ENCODE results near the gene TSPO. TPM values are rescaled to one million over a fixed set of nuclear protein-coding genes. Genes with fewer than 3 reads are reported as not detected.

The TSPO gene
- polyA plus RNA-seq, 1 of the 3 experiments (the other 2 are of a cell fraction): 156 TPM

GRCh38 chr22:43176090-43176489 lies 24.7 kb downstream of the TSPO start:
- DNase-seq: no peak
- no peaks in the 10 kb centered on the region for H3K9me2 ChIP-seq
- no peak overlapping the region for H3K9ac ChIP-seq
- no peak for TF ChIP-seq RCOR1 (IDR thresholded peaks at IDR 0.05; ENCODE audit: low read length)
- TF ChIP-seq MXI1 (IDR thresholded peaks at IDR 0.05; ENCODE audit: low read depth, low read length): no peak
- no peak for TF ChIP-seq TEAD4 (IDR thresholded peaks at IDR 0.05; ENCODE audit: borderline replicate concordance, insufficient read depth)
- TF ChIP-seq TAF1 (IDR thresholded peaks at IDR 0.05; ENCODE audit: borderline replicate concordance, low read depth, low read length): no peak
- TF ChIP-seq MEF2A (IDR thresholded peaks at IDR 0.05; ENCODE audit: borderline replicate concordance, low read depth): no peak
- TF ChIP-seq GATA2 (CRISPR knock-in tag; IDR thresholded peaks at IDR 0.05): no peak
- no peak for TF ChIP-seq CTCF (IDR thresholded peaks at IDR 0.05)
- TF ChIP-seq IRF3 (IDR thresholded peaks at IDR 0.05; ENCODE audit: low read depth, low read length): no peak
- TF ChIP-seq MAX (IDR thresholded peaks at IDR 0.05; ENCODE audit: low read depth): no peak
- no peaks in the 10 kb centered on the region for H3F3A ChIP-seq (replicated peaks; ENCODE audit: insufficient read depth)
- no peak overlapping the region for H2AFZ ChIP-seq (ENCODE audit: low read depth)
- no peaks in the 10 kb centered on the region for H3K27me3 ChIP-seq (ENCODE audit: insufficient read depth)
- H3K79me2 ChIP-seq (ENCODE audit: insufficient read depth): no peaks in the 10 kb centered on the region
- H3K4me3 ChIP-seq (ENCODE audit: low read depth in 2 of 2, low read length in 1 of 2): no peak overlapping the region
- H3K27ac ChIP-seq (ENCODE audit: low read depth in 2 of 2, low read length in 1 of 2): no peak overlapping the region
- peaks cover 0 to 10% of the 10 kb centered on the region in 2 experiments for H3K36me3 ChIP-seq (replicated peaks in 1 of 2; ENCODE audit: control insufficient read depth in 1 of 2, insufficient read depth in 2 of 2, low read length in 1 of 2)
- H3K4me2 ChIP-seq: no peak overlapping the region
- POLR2A ChIA-PET: no interaction called here
- H3K4me1 ChIP-seq (ENCODE audit: control insufficient read depth in 1 of 2, insufficient read depth in 2 of 2, low read depth in 1 of 2, low read length in 1 of 2): no peaks in the 10 kb centered on the region
- no peaks in the 10 kb centered on the region for H4K20me1 ChIP-seq (ENCODE audit: insufficient read depth)
- H3K9me3 ChIP-seq: no peaks in the 10 kb centered on the region
- CTCF ChIA-PET: no interaction called here
- WGBS (ENCODE audit: low lambda C conversion rate): 91% methylated on average over 7 of the region's 15 CpGs

GRCh38 chr22:43177479-43177878 lies 26.1 kb downstream of the TSPO start:
- H3K36me3 ChIP-seq (replicated peaks in 1 of 2; ENCODE audit: control insufficient read depth in 1 of 2, insufficient read depth in 2 of 2, low read length in 1 of 2): peaks cover 0 to 13% of the 10 kb centered on the region in 2 experiments
- 56% methylated on average over 1 of the region's 7 CpGs for WGBS (ENCODE audit: low lambda C conversion rate)
- H3K9me2 ChIP-seq: no peaks in the 10 kb centered on the region
- H3K4me2 ChIP-seq: no peak overlapping the region
- POLR2A ChIA-PET: no interaction called here
- no peaks in the 10 kb centered on the region for H3F3A ChIP-seq (replicated peaks; ENCODE audit: insufficient read depth)
- no peaks in the 10 kb centered on the region for H4K20me1 ChIP-seq (ENCODE audit: insufficient read depth)
- no peak overlapping the region for H2AFZ ChIP-seq (ENCODE audit: low read depth)
- no peaks in the 10 kb centered on the region for H3K9me3 ChIP-seq
- H3K27me3 ChIP-seq (ENCODE audit: insufficient read depth): no peaks in the 10 kb centered on the region
- H3K27ac ChIP-seq (ENCODE audit: low read depth in 2 of 2, low read length in 1 of 2): no peak overlapping the region
- no peaks in the 10 kb centered on the region for H3K4me1 ChIP-seq (ENCODE audit: control insufficient read depth in 1 of 2, insufficient read depth in 2 of 2, low read depth in 1 of 2, low read length in 1 of 2)
- H3K4me3 ChIP-seq (ENCODE audit: low read depth in 2 of 2, low read length in 1 of 2): no peak overlapping the region
- H3K9ac ChIP-seq: no peak overlapping the region
- CTCF ChIA-PET: interaction anchor here (1.0 kb wide), 1 partner anchor 41 kb away, joined by 4 read pairs; no protein-coding TSS in a partner anchor
- DNase-seq: no peak
- no peaks in the 10 kb centered on the region for H3K79me2 ChIP-seq (ENCODE audit: insufficient read depth)
- TF ChIP-seq REST (IDR thresholded peaks at IDR 0.05; ENCODE audit: low read depth, low read length): no peak
- TF ChIP-seq GATA2 (CRISPR knock-in tag; IDR thresholded peaks at IDR 0.05): no peak
- TF ChIP-seq EP300 (IDR thresholded peaks at IDR 0.05; ENCODE audit: borderline replicate concordance in 1 of 2, low read depth in 1 of 2, low read length in 1 of 2): no peak
- no peak for TF ChIP-seq JUND (IDR thresholded peaks at IDR 0.05)
- no peak for TF ChIP-seq RAD21 (IDR thresholded peaks at IDR 0.05; ENCODE audit: low read length)
- no peak for TF ChIP-seq RFX5 (IDR thresholded peaks at IDR 0.05; ENCODE audit: low read length)
- TF ChIP-seq ELF1 (IDR thresholded peaks at IDR 0.05): no peak
- no peak for TF ChIP-seq TEAD4 (IDR thresholded peaks at IDR 0.05; ENCODE audit: borderline replicate concordance, insufficient read depth)
- TF ChIP-seq CHD2 (IDR thresholded peaks at IDR 0.05; ENCODE audit: low read length, partially characterized antibody): no peak
- no peak for TF ChIP-seq PBX3 (IDR thresholded peaks at IDR 0.05)
- no peak for TF ChIP-seq CTCF (IDR thresholded peaks at IDR 0.05)
- no peak for TF ChIP-seq MAX (IDR thresholded peaks at IDR 0.05; ENCODE audit: low read depth)

All from SK-N-SH (cell line).